HG02588 (cell line): ENCODE measurements around the gene TBX2.

Experiments used
- ATAC-seq: cut with Tn5 transposase; IDR thresholded peaks from one replicate; pipeline ENCODE4 v1.9.1; 2021; ENCODE audit warnings: mild to moderate bottlenecking, moderate library complexity; ENCODE audit not compliant: unreplicated experiment

TBX2 gene

DNA sequence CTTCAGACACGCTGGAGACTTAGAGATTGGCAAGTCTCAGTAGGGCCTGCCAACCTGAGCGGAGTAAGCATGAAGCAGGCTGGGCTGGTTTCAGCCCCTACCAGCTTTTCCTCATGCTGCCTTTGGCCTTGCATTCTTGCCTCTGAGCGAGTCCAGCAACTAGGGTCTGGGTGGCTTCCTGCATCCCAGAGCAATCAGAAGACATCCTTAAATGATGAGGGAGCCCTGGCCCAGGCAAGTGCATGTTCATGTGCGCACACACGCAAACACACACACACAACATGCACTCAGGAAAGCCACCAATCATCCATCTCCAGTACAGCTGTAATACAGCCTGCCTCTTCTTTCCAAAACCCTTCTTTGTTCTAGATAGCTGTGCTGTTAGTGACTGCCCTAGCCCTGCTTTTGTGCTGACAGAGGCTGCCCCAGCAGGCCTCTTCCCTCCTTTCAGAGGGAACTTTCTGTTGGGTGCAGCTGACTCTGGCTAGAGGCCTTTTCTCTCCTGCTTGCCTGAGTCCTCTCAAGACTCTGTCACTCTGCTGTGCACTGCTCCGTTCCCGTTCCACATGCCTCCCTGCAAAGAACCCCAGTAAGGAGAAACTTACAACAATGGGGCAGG is 30.7 kb upstream of the TBX2 start:
- no peak for ATAC-seq

DNA sequence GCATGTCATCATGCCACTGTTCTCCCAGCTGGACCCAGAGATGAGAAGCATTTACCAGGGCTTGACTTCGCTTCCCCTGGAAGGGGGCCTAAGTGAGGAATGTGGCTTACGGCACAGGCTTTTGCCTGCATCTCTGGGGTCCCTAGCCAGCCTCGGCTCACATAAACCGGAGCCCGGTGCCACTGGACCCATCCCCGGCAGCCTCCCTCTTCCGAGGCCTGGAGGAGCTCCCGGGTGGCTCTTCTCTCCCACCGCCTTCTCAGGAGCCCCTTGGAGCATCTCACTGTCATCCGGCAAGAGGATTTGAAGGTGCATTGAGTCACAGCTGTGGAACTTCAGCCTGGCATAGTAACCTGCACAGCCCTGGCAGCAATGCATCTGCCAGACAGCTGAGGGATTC is 29.9 kb upstream of the TBX2 start:
- no peak for ATAC-seq

GRCh38 chr17:61371179-61371578 is 28.5 kb upstream of the TBX2 start:
- ATAC-seq, result no peak

- no peak for ATAC-seq
Measured at GRCh38 chr17:61371606-61372005, 28.0 kb upstream of the TBX2 start.

DNA sequence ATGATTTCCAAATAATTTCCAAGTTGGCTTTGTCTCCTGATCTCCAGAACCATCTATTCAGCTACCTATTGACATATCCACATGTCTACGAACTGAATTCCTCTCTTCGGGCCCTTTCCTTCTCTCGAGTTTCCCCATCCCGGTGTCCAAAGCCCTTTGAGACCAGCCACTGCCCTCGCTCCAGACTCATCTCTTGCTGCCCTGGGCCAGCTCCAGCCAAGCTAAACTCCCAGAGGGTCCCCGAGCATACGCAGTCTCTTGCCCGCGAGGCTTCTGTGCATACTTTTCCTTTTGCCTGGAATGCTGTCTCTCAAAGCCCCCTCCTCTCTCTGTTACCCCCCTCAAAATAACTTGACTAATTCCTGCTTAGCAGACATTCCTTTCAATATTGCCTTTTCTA is 27.2 kb upstream of the TBX2 start:
- ATAC-seq, result no peak

DNA sequence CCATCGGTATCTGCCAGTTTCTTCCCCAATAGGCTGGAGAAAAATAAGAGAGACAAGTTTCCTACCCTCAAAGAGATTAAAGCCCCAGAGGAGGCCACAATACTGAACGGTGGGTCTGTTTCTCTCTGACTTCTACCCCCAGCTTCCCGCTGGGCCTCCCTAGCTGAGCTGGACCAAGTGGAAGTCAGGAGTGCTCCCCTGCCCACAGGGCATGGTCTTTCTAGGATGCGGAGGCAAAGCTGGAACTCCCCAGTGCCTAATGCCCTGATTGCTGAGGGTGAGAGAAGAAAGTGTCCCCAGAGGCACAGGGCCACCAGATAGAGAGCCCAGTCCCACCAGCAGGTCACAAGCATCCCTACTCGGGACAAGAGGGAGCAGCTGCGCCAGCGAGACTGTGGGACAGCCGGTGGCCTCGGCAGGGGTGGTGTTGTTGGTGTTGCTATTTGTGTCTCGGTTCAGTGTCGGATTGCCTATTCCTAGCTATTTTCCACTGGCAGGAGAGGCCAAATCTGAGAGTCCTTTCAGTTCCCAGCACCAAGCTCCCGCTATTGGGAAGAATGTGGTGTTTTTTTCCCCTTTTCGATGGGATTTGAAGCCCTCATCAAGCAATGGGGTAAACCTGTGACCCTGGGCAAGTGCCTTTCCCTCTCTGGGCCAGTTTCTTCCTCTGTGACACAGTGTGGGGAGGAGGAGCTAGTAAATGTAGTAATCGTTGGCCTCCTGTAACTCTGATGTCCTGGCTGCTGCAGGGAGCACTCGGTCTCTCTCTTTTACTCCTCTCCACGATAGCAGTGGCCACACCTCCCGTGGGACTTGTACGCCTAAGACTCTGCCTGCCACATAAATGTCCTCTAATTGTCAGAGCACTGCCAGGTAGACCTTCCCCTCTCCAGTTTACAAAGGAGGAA is 22.5 kb upstream of the TBX2 start:
- no peak for ATAC-seq

GRCh38 chr17:61378658-61379456 is 20.8 kb upstream of the TBX2 start:
- no peak for ATAC-seq

DNA sequence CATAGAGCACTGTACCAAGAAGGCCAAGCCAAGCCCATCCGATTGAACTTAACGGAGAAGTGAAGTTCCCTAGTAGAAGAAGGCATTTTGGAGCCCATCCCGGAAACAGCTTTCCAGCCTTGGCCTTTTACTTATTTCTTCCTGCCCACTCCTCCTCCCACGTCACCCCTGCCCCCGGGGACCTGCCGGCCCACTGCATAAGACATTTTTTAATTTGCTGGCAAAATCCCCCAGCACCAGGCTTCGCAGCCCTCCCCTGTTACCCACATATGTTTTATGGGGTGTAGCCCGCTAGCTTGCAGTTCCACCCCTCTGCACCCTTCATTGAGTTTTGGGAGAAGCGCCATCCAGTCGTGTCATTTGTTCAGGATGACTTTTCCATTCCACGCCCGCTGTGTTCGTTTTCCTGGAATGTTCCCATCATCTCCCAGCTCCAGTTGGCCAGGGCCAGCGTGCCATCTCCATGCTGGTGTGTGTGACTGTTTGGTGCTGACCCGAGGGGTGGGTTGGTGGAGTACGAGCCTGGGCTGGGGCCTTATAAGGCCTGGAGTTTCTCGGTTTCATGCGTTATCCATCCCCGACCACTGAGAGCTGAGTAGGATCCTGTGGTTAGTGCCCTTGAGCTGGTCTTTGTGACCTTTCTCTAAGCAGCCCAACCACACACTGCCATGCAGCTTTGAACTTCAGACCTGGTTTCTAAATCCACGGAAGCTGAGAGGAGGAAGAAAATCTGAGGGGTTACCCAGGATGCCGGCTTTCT is 20.0 kb upstream of the TBX2 start:
- no peak for ATAC-seq

DNA sequence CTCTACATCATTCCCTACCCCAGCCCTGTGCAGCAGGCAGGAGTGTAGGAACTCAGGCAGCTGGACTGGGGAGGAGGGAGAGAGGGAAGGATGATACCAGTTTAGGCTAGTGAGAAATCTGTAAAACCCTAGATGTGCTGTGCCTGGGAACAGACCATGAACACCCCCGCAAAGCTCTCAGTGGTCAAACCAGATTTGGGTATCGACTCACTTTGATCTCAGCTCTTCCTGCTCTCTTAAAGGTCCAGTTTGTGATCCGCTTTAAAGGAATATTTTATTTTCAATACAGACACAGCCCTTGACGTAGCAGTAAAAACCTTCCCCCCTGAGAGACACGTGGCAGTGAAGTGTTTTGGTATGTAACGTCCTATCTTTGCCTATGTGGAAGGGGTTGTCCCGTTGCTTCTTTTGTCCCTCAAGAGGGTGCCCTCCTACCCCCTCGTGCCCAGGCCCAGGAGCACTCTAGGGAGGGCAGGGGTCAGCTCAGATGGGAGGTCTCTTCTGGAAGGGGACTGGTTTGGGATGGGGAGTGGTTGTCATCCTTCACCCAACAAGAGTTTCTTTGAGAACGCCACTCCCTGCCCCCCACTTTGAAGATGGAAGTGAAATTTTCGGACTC is 19.3 kb upstream of the TBX2 start:
- no peak for ATAC-seq

- ATAC-seq, result no peak
Measured at GRCh38 chr17:61380836-61381525, 18.7 kb upstream of the TBX2 start.

DNA sequence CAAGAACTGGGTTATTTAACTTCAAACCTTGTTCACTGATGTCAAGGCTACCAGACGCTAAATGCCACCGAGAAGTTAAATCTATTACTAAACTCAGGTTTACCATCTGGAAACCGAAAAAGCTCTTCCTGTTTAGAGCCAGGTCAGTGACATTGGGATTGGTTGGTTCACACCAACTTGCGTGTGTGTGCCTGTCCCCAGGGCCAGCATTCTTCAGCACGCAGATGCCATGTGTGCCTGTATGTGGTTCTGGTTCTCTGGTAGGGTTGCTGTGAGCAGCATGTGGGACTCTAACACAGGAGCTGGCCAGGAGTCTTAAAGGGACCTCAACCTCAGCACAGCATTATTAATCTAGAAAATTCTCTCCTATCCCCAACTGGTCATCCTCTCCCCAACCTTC is 18.1 kb upstream of the TBX2 start:
- no peak for ATAC-seq

GRCh38 chr17:61382796-61383688 is 16.6 kb upstream of the TBX2 start:
- ATAC-seq, result no peak

DNA sequence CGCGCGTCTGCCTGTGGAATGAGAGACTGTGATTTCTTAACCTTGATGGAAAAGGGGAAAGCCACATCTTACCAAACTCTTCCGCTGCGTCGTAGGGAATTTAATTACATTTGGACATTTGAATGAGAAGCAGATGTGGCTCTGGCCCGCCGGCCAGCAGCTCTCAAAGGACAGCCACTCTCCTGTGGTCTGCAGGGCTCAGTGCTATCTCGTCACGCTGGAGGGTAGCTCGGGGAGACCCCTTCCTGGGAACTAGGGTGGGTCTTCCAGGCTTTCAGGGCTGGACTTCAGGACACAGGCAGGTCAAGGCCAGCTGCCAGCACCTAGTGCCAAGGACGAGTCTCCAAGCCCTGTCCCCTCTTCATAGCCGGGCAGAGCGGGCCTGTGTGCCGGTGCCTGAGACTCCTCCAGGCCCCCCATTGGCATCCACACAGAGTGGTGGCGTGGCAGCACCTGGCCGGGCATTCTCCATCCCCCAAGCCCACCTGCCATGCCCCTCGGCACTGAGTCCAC is 15.9 kb upstream of the TBX2 start:
- ATAC-seq, result no peak

GRCh38 chr17:61384354-61384691 is 15.3 kb upstream of the TBX2 start:
- ATAC-seq, result no peak

GRCh38 chr17:61384692-61385576 is 14.7 kb upstream of the TBX2 start:
- no peak for ATAC-seq

DNA sequence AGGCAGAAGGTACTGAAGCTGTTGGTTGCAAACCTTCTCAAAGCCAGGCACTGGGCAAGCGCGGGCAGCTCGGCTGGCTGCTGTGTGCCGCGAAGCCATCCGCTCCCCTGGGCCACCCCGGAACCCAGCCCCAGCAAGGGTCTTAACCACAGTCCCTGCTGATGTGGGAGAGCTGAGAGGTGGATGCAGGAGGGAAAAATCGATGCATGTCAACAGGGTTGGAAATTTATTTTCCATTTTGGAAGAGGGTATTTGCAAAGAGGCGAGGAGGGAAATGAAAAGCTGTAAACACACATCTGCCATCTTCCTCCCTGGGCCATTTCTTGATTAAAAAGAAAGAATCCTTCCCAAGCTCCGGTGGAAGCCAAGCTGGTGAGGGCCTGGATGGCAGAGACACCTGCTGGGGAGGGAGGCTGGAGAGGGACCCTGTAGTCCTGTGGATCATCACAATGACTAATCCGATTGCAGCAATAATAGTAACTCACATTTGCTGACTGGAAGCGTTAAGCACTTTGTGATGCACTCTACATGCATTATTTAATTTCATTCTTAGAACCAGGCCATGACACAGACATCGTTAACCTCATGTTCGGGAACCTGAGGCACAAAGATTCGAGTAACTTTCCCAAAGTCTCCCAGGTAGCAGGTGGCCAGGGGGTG is 13.9 kb upstream of the TBX2 start:
- ATAC-seq, result no peak

DNA sequence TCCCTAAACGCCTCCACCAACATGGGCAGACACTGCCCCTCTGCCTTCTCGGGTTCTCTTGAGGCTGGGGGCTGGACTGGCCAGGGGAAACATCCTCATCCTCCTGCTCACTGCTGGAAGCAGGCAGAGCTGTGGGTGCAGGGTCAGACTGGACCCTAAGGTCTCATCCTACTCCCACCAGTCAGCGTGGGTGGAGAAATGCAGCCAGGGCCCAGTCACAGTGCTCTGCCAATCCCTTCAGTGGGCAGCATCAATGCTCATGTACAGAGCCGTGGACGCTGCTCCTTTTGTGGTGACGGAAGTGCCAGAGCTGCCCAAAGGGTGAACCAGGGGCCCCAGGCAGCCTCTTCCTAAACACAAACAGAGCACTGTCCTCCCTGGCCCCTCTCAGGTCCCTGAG is 13.4 kb upstream of the TBX2 start:
- no peak for ATAC-seq
